Measurements from ENCODE around the gene ARID1B.

GRCh38 chr6:157002774-157003173, 225.6 kb downstream of the ARID1B start:
- TF ChIP-seq, protein P1, sequence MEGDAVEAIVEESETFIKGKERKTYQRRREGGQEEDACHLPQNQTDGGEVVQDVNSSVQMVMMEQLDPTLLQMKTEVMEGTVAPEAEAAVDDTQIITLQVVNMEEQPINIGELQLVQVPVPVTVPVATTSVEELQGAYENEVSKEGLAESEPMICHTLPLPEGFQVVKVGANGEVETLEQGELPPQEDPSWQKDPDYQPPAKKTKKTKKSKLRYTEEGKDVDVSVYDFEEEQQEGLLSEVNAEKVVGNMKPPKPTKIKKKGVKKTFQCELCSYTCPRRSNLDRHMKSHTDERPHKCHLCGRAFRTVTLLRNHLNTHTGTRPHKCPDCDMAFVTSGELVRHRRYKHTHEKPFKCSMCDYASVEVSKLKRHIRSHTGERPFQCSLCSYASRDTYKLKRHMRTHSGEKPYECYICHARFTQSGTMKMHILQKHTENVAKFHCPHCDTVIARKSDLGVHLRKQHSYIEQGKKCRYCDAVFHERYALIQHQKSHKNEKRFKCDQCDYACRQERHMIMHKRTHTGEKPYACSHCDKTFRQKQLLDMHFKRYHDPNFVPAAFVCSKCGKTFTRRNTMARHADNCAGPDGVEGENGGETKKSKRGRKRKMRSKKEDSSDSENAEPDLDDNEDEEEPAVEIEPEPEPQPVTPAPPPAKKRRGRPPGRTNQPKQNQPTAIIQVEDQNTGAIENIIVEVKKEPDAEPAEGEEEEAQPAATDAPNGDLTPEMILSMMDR (IDR thresholded peaks at IDR 0.05; ENCODE audit: low read depth, low read length, missing input control) = no peak
- no peak for TF ChIP-seq REST (IDR thresholded peaks at IDR 0.05)
- TF ChIP-seq YY1 (IDR thresholded peaks at IDR 0.05) = no peak
- TF ChIP-seq HNF4G (IDR thresholded peaks at IDR 0.05) = no peak
- no peak for TF ChIP-seq MAX (IDR thresholded peaks at IDR 0.05)
- no peak for TF ChIP-seq SP1 (IDR thresholded peaks at IDR 0.05)
- TF ChIP-seq TAF1 (conservative IDR thresholded peaks at IDR 0.05) = no peak
- TF ChIP-seq, protein P2, sequence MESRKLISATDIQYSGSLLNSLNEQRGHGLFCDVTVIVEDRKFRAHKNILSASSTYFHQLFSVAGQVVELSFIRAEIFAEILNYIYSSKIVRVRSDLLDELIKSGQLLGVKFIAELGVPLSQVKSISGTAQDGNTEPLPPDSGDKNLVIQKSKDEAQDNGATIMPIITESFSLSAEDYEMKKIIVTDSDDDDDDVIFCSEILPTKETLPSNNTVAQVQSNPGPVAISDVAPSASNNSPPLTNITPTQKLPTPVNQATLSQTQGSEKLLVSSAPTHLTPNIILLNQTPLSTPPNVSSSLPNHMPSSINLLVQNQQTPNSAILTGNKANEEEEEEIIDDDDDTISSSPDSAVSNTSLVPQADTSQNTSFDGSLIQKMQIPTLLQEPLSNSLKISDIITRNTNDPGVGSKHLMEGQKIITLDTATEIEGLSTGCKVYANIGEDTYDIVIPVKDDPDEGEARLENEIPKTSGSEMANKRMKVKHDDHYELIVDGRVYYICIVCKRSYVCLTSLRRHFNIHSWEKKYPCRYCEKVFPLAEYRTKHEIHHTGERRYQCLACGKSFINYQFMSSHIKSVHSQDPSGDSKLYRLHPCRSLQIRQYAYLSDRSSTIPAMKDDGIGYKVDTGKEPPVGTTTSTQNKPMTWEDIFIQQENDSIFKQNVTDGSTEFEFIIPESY (IDR thresholded peaks at IDR 0.05) = no peak
- no peak for TF ChIP-seq RAD21 (IDR thresholded peaks at IDR 0.05)
- TF ChIP-seq EGR1 (IDR thresholded peaks at IDR 0.05; ENCODE audit: low read depth in 2 of 2) = no peak
- TF ChIP-seq ATF3 (IDR thresholded peaks at IDR 0.05) = no peak
- TF ChIP-seq GABPA (IDR thresholded peaks at IDR 0.05 in 1 of 2, conservative IDR thresholded peaks at IDR 0.05 in 1 of 2) = no peak
- TF ChIP-seq JUND (IDR thresholded peaks at IDR 0.05) = no peak

Data from liver (tissue), 3 donors.